Testis (tissue), 3 donors: ENCODE measurements around the gene FIBIN. TPM values are rescaled to one million over a fixed set of nuclear protein-coding genes. Genes with fewer than 3 reads are reported as not detected.

Experiments
- DNase-seq: peaks from one replicate; pipeline ENCODE4 v3.0.0-alpha.2; 2019
- H3K27ac ChIP-seq, 2 donors: fragments of 200-600 bp; sonication (generic); one replicate each; pipeline ENCODE4 v1.5.1; 2019
- H3K27me3 ChIP-seq: fragments of 200-600 bp; sonication (generic); one replicate; pipeline ENCODE4 v1.5.1; 2019
- H3K36me3 ChIP-seq: fragments of 200-600 bp; sonication (generic); one replicate; pipeline ENCODE4 v1.5.1; 2017; ENCODE audit warnings: low read depth; ENCODE audit errors: missing control alignments
- H3K4me1 ChIP-seq: fragments of 200-600 bp; sonication (generic); one replicate; pipeline ENCODE4 v1.5.1; 2019
- H3K4me3 ChIP-seq, 2 donors: fragments of 200-600 bp; sonication (generic); one replicate each; pipeline ENCODE4 v1.5.1; 2017 to 2019
- H3K9me3 ChIP-seq: fragments of 200-600 bp; sonication (generic); one replicate; pipeline ENCODE4 v1.5.1; 2017
- CTCF ChIP-seq, 3 experiments: fragments of 450-650 bp in 2 of 3; fragments of 200-600 bp in 1 of 3; sonication (generic) in 1 of 3; IDR thresholded peaks; one replicate each; pipeline ENCODE4 v1.5.1; 2016 to 2019; ENCODE audit warnings: antibody characterized with exemption in 3 of 3, mild to moderate bottlenecking in 2 of 3, moderate library complexity in 1 of 3
- POLR2A ChIP-seq: fragments of 450-650 bp; IDR thresholded peaks from one replicate; pipeline ENCODE4 v1.6.1; 2017; ENCODE audit warnings: antibody characterized with exemption, mild to moderate bottlenecking, moderate library complexity
- WGBS, 2 donors: methylation state at CpG; one replicate each; pipeline ENCODE4 v1.1.5; 2018; 5-methylcytosine and 5-hydroxymethylcytosine counted together
- intact Hi-C: fragments of 100-400 bp; cut with DNase I; formaldehyde crosslinking; loops from one replicate; pipeline ENCODE4 v1.15.1; 2023; ENCODE audit warnings: low total_unique reads
- polyA plus RNA-seq: library from polyadenylated mRNA; stranded (reverse); fragments of 350-450 nt; fragmentation: Illumina TruSeq; extraction: RNeasy Lipid Tissue Mini Kit (QIAGEN cat#74804); gene quantifications from one replicate; pipeline ENCODE4 v1.2.3, GENCODE V29; 2014; ENCODE audit warnings: low read depth, low replicate concordance; ENCODE audit not compliant: insufficient read depth
- total RNA-seq, 2 donors: library from RNA; depleted of rRNA; stranded (reverse); fragments of >200 nt; gene quantifications; one replicate each; pipeline ENCODE4 v1.2.3, GENCODE V29; 2016

FIBIN gene
- total and polyA plus RNA-seq, 3 donors from 2014 or later: 0.39 to 6.5 (median 5.3) TPM

GRCh38 chr11:27041141-27041899 is 47.4 kb downstream of the FIBIN start:
- Histone ChIP-seq H3K4me1 (no peaks in the 10 kb centered on the region), H3K27me3 (no peaks in the 10 kb centered on the region), H3K9me3 (no peaks in the 10 kb centered on the region), H3K36me3 (no peaks in the 10 kb centered on the region), H3K4me3 (no peak overlapping the region), H3K27ac (no peak overlapping the region)
- intact Hi-C loops: no loop called here
- TF ChIP-seq CTCF (IDR thresholded peaks at IDR 0.05): no peak
- TF ChIP-seq POLR2A: no peak
- no peak for DNase-seq
- 66 to 78% methylated on average over 2 of the region's 2 CpGs for WGBS, 2 donors

Other genes starting within 250 kb of the FIBIN start
- under 1 TPM in 1 of 2 donors, not detected in 1; 0.24 TPM for gene BBOX1, start 46.7 kb downstream of the FIBIN start, total RNA-seq
- 1.2 TPM for gene BBOX1, start 46.7 kb downstream of the FIBIN start, polyA plus RNA-seq